ENCODE measurements around the gene MESP2. TPM values are rescaled to one million over a fixed set of nuclear protein-coding genes. Genes with fewer than 3 reads are reported as not detected.

MESP2 gene
- total and polyA plus RNA-seq, 2 donors (not counting 1 experiment from before 2014, with no cell fraction given), result 0.99 TPM; not detected in 1

DNA sequence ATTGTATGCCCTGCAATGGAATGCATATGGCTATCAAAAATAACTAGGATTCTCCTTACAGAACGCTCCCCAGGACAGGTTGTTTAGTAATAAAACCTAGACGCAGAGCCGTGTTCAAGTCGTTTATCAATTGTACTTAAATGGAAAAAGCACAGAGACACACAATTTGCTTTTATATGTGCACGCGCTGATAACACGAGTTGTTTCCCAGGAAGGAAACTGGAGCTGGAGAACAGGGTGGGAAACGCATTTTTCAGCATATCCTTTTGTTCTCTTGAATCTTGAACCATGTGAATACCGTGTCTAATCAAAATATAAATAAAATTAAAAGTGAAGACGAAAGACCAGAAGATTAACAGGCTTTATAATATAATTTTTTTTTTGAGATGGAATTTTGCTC lies 42.2 kb downstream of the MESP2 start:
- Histone ChIP-seq H3K36me3 (ENCODE audit: control insufficient read depth, insufficient read depth, low read length) (no peaks in the 10 kb centered on the region), H3K4me2 (ENCODE audit: extremely low read depth, insufficient read depth, low read length) (no peak overlapping the region), H3K79me2 (ENCODE audit: control insufficient read depth, insufficient read depth, low read length) (peaks cover 12% of the 10 kb centered on the region), H3K4me1 (ENCODE audit: control insufficient read depth, extremely low read depth, insufficient read depth, low read length) (peaks cover 25% of the 10 kb centered on the region), H4K20me1 (ENCODE audit: control insufficient read depth, extremely low read depth, insufficient read depth, low read length) (no peaks in the 10 kb centered on the region), H3K4me3 (replicated peaks in 1 of 4; ENCODE audit: control extremely low read depth in 1 of 4, insufficient read depth in 1 of 4, low read depth in 3 of 4, low read length in 4 of 4) (no peak overlapping the region), H2AFZ (ENCODE audit: low read length) (no peak overlapping the region), H3K27ac (ENCODE audit: insufficient read depth, low read length) (no peak overlapping the region), H3K27me3 (ENCODE audit: control insufficient read depth, insufficient read depth, low read length) (no peaks in the 10 kb centered on the region), H3K9me3 (ENCODE audit: control insufficient read depth, insufficient read depth, low read depth, low read length) (no peaks in the 10 kb centered on the region), H3K9ac (ENCODE audit: insufficient read depth, low read length) (no peak overlapping the region)
- no peak for TF ChIP-seq EZH2 (IDR thresholded peaks at IDR 0.05; ENCODE audit: low read length, missing control alignments)
- TF ChIP-seq, protein P1, sequence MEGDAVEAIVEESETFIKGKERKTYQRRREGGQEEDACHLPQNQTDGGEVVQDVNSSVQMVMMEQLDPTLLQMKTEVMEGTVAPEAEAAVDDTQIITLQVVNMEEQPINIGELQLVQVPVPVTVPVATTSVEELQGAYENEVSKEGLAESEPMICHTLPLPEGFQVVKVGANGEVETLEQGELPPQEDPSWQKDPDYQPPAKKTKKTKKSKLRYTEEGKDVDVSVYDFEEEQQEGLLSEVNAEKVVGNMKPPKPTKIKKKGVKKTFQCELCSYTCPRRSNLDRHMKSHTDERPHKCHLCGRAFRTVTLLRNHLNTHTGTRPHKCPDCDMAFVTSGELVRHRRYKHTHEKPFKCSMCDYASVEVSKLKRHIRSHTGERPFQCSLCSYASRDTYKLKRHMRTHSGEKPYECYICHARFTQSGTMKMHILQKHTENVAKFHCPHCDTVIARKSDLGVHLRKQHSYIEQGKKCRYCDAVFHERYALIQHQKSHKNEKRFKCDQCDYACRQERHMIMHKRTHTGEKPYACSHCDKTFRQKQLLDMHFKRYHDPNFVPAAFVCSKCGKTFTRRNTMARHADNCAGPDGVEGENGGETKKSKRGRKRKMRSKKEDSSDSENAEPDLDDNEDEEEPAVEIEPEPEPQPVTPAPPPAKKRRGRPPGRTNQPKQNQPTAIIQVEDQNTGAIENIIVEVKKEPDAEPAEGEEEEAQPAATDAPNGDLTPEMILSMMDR (conservative IDR thresholded peaks at IDR 0.05 in 1 of 2, IDR thresholded peaks at IDR 0.05 in 1 of 2; ENCODE audit: low read depth in 1 of 2, low read length in 2 of 2), result no peak
- DNase-seq (ENCODE audit: low read depth in 2 of 2), result no peak

DNA sequence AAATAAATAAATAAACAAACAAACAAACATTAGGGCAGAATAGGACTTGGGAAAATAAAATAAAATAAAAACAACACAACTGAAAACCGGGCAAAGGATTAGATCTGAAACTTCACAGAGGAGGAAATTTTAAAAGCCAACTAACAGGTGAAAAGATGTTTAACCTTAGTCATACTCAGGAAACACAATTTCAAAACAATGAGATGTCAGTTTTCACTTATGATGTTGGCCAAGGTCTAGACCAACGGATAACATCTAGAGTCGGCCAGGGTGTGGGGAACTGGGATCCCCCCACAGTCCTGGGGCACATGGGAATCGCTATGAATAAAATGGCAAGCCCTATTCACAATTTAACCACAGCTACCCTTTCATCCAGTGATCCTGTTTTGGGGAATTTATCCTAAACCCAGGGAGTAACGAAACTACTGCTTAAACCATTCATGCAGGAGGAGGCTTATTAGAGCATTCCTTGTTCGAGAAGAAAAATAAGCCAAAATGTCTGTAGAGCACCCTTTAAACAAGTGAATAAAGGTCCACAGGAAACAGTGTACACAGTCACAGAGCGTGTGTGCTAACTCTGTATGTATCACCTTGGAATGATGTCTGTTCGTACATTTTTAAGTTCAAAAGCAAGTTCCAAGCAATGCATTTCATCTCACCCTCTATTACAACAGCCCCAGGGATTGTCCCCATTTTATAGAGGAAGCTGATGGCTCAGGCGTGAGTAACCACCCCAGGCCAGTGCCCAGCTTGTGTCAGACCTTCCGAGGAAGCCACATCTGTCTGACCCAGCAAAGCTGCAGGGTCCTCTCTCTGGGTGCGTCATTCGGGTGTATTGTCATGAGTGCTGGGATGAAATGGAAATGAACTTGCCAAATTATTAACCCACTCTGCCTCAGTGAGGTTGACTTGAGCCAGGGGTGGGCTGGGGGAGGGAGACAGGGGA lies 44.8 kb downstream of the MESP2 start:
- TF ChIP-seq, protein P1 (conservative IDR thresholded peaks at IDR 0.05 in 1 of 2, IDR thresholded peaks at IDR 0.05 in 1 of 2; ENCODE audit: low read depth in 1 of 2, low read length in 2 of 2), result no peak
- no peak for TF ChIP-seq EZH2 (IDR thresholded peaks at IDR 0.05; ENCODE audit: low read length, missing control alignments)
- peak; percentile 73 to 76 for DNase-seq (ENCODE audit: low read depth in 2 of 2)
- Histone ChIP-seq H3K27ac (ENCODE audit: insufficient read depth, low read length) (peak overlapping the region; percentile 50), H3K4me2 (ENCODE audit: extremely low read depth, insufficient read depth, low read length) (peak overlapping the region; percentile 57), H2AFZ (ENCODE audit: low read length) (peak overlapping the region; percentile 55), H3K79me2 (ENCODE audit: control insufficient read depth, insufficient read depth, low read length) (no peaks in the 10 kb centered on the region), H3K9me3 (ENCODE audit: control insufficient read depth, insufficient read depth, low read depth, low read length) (no peaks in the 10 kb centered on the region), H3K4me1 (ENCODE audit: control insufficient read depth, extremely low read depth, insufficient read depth, low read length) (peaks cover 29% of the 10 kb centered on the region), H4K20me1 (ENCODE audit: control insufficient read depth, extremely low read depth, insufficient read depth, low read length) (no peaks in the 10 kb centered on the region), H3K27me3 (ENCODE audit: control insufficient read depth, insufficient read depth, low read length) (no peaks in the 10 kb centered on the region), H3K36me3 (ENCODE audit: control insufficient read depth, insufficient read depth, low read length) (no peaks in the 10 kb centered on the region), H3K4me3 (replicated peaks in 1 of 4; ENCODE audit: control extremely low read depth in 1 of 4, insufficient read depth in 1 of 4, low read depth in 3 of 4, low read length in 4 of 4) (peak overlapping the region in 1 of 4 experiments; percentile 20), H3K9ac (ENCODE audit: insufficient read depth, low read length) (no peak overlapping the region)

DNA sequence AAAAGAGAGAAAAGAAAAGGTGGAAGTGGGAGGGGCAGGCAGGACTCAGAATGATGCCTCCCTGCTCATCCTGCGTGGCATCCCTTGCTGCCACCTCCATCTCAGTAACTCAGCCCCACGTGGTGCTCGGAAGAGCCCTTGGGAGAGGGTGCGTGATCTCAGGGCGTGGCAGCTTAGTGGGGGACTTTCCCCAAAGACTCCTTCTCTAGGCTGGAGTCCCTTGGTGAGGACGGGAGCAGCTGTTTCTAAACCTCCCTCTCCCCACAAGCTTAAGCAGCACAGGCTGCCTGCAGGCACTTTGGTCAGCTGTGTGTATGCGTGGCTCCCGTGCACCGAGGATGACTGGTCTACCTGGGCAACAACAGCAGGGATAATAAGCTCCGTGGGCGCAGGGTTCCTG lies 45.9 kb downstream of the MESP2 start:
- no peaks in the 10 kb centered on the region for H4K20me1 ChIP-seq (ENCODE audit: control insufficient read depth, extremely low read depth, insufficient read depth, low read length)
- no peaks in the 10 kb centered on the region for H3K27me3 ChIP-seq (ENCODE audit: control insufficient read depth, insufficient read depth, low read length)
- H3K9me3 ChIP-seq (ENCODE audit: control insufficient read depth, insufficient read depth, low read depth, low read length), result no peaks in the 10 kb centered on the region
- TF ChIP-seq, protein P1 (conservative IDR thresholded peaks at IDR 0.05 in 1 of 2, IDR thresholded peaks at IDR 0.05 in 1 of 2; ENCODE audit: low read depth in 1 of 2, low read length in 2 of 2), result no peak
- no peak for TF ChIP-seq EZH2 (IDR thresholded peaks at IDR 0.05; ENCODE audit: low read length, missing control alignments)
- no peak overlapping the region for H3K27ac ChIP-seq (ENCODE audit: insufficient read depth, low read length)
- no peak overlapping the region for H3K9ac ChIP-seq (ENCODE audit: insufficient read depth, low read length)
- H3K4me3 ChIP-seq (replicated peaks in 1 of 4; ENCODE audit: control extremely low read depth in 1 of 4, insufficient read depth in 1 of 4, low read depth in 3 of 4, low read length in 4 of 4), result no peak overlapping the region
- H2AFZ ChIP-seq (ENCODE audit: low read length), result no peak overlapping the region
- H3K79me2 ChIP-seq (ENCODE audit: control insufficient read depth, insufficient read depth, low read length), result no peaks in the 10 kb centered on the region
- peaks cover 29% of the 10 kb centered on the region for H3K4me1 ChIP-seq (ENCODE audit: control insufficient read depth, extremely low read depth, insufficient read depth, low read length)
- no peaks in the 10 kb centered on the region for H3K36me3 ChIP-seq (ENCODE audit: control insufficient read depth, insufficient read depth, low read length)
- no peak overlapping the region for H3K4me2 ChIP-seq (ENCODE audit: extremely low read depth, insufficient read depth, low read length)
- no peak for DNase-seq (ENCODE audit: low read depth in 2 of 2)
